IPS DF 6.9 (cell line): ENCODE results near the gene CBFA2T2.

Experiments used
- DNase-seq: peaks from one replicate; pipeline ENCODE4 v3.0.0-alpha.2; 2013; ENCODE audit warnings: low read depth, low spot score
- H3K27ac ChIP-seq: one replicate; pipeline ENCODE4 v1.5.1; 2013; ENCODE audit warnings: low read length, control low read depth
- H3K27me3 ChIP-seq: 2 replicates; pipeline ENCODE4 v1.6.1; 2013; ENCODE audit warnings: mild to moderate bottlenecking, low read length; ENCODE audit not compliant: control insufficient read depth, insufficient read depth
- H3K36me3 ChIP-seq: 2 replicates; pipeline ENCODE4 v1.6.1; 2013; ENCODE audit warnings: low read length; ENCODE audit not compliant: control insufficient read depth, insufficient read depth
- H3K4me1 ChIP-seq: 2 replicates; pipeline ENCODE4 v1.6.1; 2013; ENCODE audit warnings: low read length; ENCODE audit not compliant: control insufficient read depth, insufficient read depth
- H3K4me3 ChIP-seq: 2 replicates; pipeline ENCODE4 v1.5.1; 2013; ENCODE audit warnings: mild to moderate bottlenecking, low read length
- H3K9me3 ChIP-seq: 2 replicates; pipeline ENCODE4 v1.6.1; 2013; ENCODE audit warnings: low read length, inconsistent platforms; ENCODE audit not compliant: control insufficient read depth, insufficient read depth
- WGBS: extraction: QIAGEN DNeasy Blood & Tissue Kit; methylation state at CpG from one replicate; pipeline ENCODE4 v1.1.7; 2013; ENCODE audit warnings: mixed read lengths, missing lambda C conversion rate; ENCODE audit not compliant: insufficient read length, insufficient coverage; 5-methylcytosine and 5-hydroxymethylcytosine counted together

The CBFA2T2 gene

DNA sequence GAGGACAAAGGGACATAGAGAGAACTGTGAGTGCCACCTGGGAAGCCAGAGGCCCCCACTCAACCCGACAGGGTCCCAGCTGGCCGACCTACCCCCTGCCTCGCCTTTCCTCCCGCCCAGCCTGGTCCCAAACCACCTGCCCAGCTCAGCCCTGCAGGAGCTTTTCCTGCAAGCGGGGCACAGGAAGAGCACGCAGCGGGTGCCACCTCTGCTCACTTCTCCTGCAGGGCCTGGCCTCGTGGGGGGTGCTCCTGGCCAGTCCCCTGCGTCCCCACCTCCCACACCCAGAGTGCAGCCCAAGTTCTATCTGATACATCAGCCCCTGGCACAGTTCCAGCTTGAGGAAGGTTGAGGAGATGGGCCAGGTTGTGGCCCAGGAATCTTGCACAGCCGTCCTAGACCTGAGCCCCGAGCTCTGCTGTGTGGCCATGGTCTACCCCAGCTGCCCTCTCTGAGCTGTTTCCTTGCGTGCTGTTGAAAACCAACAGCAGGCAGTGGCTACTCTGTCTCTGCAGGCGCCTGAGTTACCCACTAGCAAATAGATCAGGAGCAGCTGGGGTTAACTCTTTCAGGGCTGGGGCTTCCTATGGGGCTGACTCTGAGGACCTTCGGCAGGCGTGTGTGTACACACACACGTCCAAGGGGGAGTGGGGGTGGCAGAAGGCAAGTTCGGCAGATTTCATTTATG, 182.7 kb downstream of the CBFA2T2 start:
- no peaks in the 10 kb centered on the region for H3K9me3 ChIP-seq
- no CpG with 5 or more reads among the region's 17 CpGs for WGBS
- H3K4me1 ChIP-seq, result peaks cover 5% of the 10 kb centered on the region
- no peak overlapping the region for H3K27ac ChIP-seq
- DNase-seq, result no peak
- peaks cover 20% of the 10 kb centered on the region for H3K36me3 ChIP-seq
- no peaks in the 10 kb centered on the region for H3K27me3 ChIP-seq
- no peak overlapping the region for H3K4me3 ChIP-seq

- Histone ChIP-seq H3K27me3 (no peaks in the 10 kb centered on the region), H3K4me1 (peaks cover 5% of the 10 kb centered on the region), H3K27ac (no peak overlapping the region), H3K4me3 (no peak overlapping the region), H3K36me3 (peaks cover 22% of the 10 kb centered on the region), H3K9me3 (no peaks in the 10 kb centered on the region)
- no peak for DNase-seq
- WGBS, result no CpG with 5 or more reads among the region's 4 CpGs
These were observed 183.2 kb downstream of the CBFA2T2 start for GRCh38 chr20:33673114-33673409.

GRCh38 chr20:33673410-33674293, 183.8 kb downstream of the CBFA2T2 start:
- DNase-seq, result no peak
- WGBS, result no CpG with 5 or more reads among the region's 29 CpGs
- peaks cover 5% of the 10 kb centered on the region for H3K4me1 ChIP-seq
- H3K27me3 ChIP-seq, result no peaks in the 10 kb centered on the region
- peak overlapping the region; percentile 51 for H3K4me3 ChIP-seq
- no peaks in the 10 kb centered on the region for H3K9me3 ChIP-seq
- no peak overlapping the region for H3K27ac ChIP-seq
- peaks cover 24% of the 10 kb centered on the region for H3K36me3 ChIP-seq

GRCh38 chr20:33674294-33675135, 184.6 kb downstream of the CBFA2T2 start, which contains the start of gene NECAB3:
Gene NECAB3 (minus strand): TSS chr20:33674428. CDS start chr20:33674352, 76 bp downstream.
- H3K27ac ChIP-seq, result no peak within 1 kb of the TSS
- H3K4me1 ChIP-seq, result peaks cover 5% of the 10 kb centered on the region
- H3K4me3 ChIP-seq, result peak within 1 kb of the TSS; percentile 51

DNA sequence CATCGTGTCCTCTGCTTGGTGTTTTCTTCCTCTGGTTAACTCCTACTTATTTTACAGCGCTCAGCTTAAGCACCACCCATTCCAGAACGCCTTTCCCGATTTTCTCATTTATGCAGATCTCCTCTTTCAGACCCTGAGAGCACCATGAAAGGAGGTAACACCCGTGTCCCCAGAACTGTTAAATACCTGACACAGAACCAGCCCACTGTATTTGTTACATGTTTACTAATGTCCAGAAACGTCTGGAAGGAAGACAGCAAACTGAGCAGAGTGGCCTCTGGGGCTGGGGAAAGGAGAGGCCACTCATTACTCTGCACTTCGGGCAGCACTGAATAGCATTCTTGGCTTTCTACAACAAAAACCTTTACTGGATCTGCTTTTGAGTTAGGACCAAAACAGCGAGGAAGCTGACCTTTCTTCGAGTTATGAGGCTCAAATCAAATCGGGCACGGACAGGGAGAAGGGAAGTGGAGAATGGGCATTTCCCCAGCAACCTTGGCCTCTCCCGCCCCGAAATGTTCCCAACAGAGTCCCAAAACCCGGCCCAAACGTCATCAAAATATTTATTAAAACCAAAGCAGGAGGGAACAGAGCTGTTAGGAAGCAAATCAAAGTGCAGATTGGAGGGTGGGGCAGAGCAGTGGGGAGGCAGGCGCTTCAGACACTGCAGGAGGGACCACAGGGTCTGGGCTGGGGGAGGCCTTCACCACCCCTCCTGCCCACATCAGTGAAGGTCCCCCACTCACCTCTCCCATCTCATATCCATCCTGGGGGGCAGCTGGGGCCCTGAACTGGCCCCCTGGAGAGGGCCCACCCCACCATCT, 185.5 kb downstream of the CBFA2T2 start:
- Histone ChIP-seq H3K27me3 (no peaks in the 10 kb centered on the region), H3K9me3 (no peaks in the 10 kb centered on the region), H3K4me1 (peaks cover 5% of the 10 kb centered on the region), H3K4me3 (no peak overlapping the region; the same call in 1 of the 2 replicates), H3K36me3 (peaks cover 32% of the 10 kb centered on the region), H3K27ac (no peak overlapping the region)
- DNase-seq, result no peak
- no CpG with 5 or more reads among the region's 16 CpGs for WGBS

More at GRCh38 chr20:33674294-33675135, 184.6 kb downstream of the CBFA2T2 start, which contains the start of gene NECAB3:
- no peaks in the 10 kb centered on the region for H3K27me3 ChIP-seq
- no CpG with 5 or more reads among the region's 73 CpGs for WGBS
- peaks cover 23% of the 10 kb centered on the region for H3K36me3 ChIP-seq
- no peaks in the 10 kb centered on the region for H3K9me3 ChIP-seq
- DNase-seq, result no peak

- peaks cover 29% of the 10 kb centered on the region for H3K36me3 ChIP-seq
- no peaks in the 10 kb centered on the region for H3K27me3 ChIP-seq
- H3K4me3 ChIP-seq, result no peak overlapping the region
- peaks cover 5% of the 10 kb centered on the region for H3K4me1 ChIP-seq
- no peaks in the 10 kb centered on the region for H3K9me3 ChIP-seq
- H3K27ac ChIP-seq, result no peak overlapping the region
- no peak for DNase-seq
- WGBS, result no CpG with 5 or more reads among the region's 11 CpGs
These were observed 186.2 kb downstream of the CBFA2T2 start for GRCh38 chr20:33676121-33676520.

GRCh38 chr20:33676652-33677645, 187.1 kb downstream of the CBFA2T2 start:
- H3K27ac ChIP-seq, result no peak overlapping the region
- DNase-seq, result no peak
- no CpG with 5 or more reads among the region's 31 CpGs for WGBS
- no peaks in the 10 kb centered on the region for H3K9me3 ChIP-seq
- no peaks in the 10 kb centered on the region for H3K27me3 ChIP-seq
- H3K4me1 ChIP-seq, result peaks cover 5% of the 10 kb centered on the region
- H3K36me3 ChIP-seq, result peaks cover 27% of the 10 kb centered on the region
- H3K4me3 ChIP-seq, result no peak overlapping the region

DNA sequence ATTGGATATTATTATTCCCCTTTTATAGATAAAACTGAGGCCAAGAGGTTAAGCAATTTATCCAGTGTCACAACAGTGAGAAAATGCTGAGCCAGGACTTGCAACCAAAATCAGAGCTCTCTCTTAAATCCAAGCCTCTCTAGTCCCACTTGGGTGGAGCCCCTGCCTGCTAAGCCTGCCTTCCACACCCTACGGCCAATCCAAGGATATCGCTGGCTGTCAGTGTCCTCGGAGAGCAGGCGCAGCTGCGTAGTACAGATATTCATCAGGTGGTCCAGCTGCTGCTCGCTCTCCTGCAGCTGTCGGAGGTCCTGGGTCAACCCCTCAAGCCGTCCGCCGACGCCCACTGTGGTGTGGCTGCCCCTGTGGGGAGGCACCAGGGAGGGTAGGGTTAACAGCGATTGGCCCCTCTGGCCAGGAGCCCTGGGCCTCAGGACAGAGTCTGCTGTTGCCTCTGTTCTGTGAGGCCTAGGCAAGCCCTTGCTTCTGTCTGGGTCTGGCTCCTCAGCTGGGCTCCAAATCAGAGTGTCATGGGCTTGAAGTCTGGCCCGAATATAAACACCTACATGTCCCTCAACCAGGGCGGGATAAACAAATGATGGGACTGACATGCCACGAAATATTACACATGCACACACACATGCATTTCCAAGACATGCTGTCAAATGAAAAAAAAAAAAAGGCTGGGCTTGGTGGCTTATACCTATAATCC, 188.3 kb downstream of the CBFA2T2 start:
- H3K36me3 ChIP-seq, result peaks cover 27% of the 10 kb centered on the region
- no CpG with 5 or more reads among the region's 15 CpGs for WGBS
- no peak overlapping the region for H3K4me3 ChIP-seq
- H3K27me3 ChIP-seq, result no peaks in the 10 kb centered on the region
- H3K9me3 ChIP-seq, result no peaks in the 10 kb centered on the region
- DNase-seq, result no peak
- no peak overlapping the region for H3K27ac ChIP-seq
- H3K4me1 ChIP-seq, result peaks cover 5% of the 10 kb centered on the region
